ENCODE results near the gene BICDL1. TPM values are rescaled to one million over a fixed set of nuclear protein-coding genes. Genes with fewer than 3 reads are reported as not detected.

BICDL1 gene
- total RNA-seq, 1 donor from 2014 or later: 2.8 TPM

DNA sequence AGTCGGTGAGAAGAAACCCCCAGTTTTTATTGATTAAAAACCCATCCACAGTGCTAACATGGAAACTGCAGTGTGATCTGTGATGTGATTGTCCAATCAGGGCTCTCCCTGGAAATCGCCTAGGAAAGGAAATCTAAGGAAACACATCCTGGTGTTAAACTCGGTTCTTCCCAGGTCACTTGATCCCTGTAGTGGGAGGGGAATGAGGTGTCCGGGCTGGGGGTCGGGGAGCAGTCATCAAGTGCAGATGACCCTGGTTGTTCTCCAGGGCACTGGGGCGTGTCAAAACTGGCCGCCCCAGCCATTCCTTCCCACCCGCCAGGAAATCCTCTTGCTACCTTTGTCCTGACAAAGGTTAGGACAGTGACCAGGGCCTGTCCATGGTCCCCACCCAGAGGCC lies 106.7 kb downstream of the BICDL1 start:
- no peaks in the 10 kb centered on the region for H3K9me3 Mint-ChIP-seq (ENCODE audit: unreplicated experiment)
- H3K4me3 Mint-ChIP-seq (ENCODE audit: unreplicated experiment): no peak overlapping the region
- TF ChIP-seq, protein P1, sequence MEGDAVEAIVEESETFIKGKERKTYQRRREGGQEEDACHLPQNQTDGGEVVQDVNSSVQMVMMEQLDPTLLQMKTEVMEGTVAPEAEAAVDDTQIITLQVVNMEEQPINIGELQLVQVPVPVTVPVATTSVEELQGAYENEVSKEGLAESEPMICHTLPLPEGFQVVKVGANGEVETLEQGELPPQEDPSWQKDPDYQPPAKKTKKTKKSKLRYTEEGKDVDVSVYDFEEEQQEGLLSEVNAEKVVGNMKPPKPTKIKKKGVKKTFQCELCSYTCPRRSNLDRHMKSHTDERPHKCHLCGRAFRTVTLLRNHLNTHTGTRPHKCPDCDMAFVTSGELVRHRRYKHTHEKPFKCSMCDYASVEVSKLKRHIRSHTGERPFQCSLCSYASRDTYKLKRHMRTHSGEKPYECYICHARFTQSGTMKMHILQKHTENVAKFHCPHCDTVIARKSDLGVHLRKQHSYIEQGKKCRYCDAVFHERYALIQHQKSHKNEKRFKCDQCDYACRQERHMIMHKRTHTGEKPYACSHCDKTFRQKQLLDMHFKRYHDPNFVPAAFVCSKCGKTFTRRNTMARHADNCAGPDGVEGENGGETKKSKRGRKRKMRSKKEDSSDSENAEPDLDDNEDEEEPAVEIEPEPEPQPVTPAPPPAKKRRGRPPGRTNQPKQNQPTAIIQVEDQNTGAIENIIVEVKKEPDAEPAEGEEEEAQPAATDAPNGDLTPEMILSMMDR (IDR thresholded peaks at IDR 0.05; ENCODE audit: unreplicated experiment): no peak
- H3K36me3 Mint-ChIP-seq (ENCODE audit: low read depth, unreplicated experiment): peaks cover 9% of the 10 kb centered on the region
- H3K27me3 Mint-ChIP-seq (ENCODE audit: unreplicated experiment): peaks cover 13% of the 10 kb centered on the region
- DNase-seq (ENCODE audit: low spot score): no peak
- H3K27ac Mint-ChIP-seq (ENCODE audit: unreplicated experiment): no peak overlapping the region
- peaks cover 6% of the 10 kb centered on the region for H3K4me1 Mint-ChIP-seq (ENCODE audit: unreplicated experiment)

DNA sequence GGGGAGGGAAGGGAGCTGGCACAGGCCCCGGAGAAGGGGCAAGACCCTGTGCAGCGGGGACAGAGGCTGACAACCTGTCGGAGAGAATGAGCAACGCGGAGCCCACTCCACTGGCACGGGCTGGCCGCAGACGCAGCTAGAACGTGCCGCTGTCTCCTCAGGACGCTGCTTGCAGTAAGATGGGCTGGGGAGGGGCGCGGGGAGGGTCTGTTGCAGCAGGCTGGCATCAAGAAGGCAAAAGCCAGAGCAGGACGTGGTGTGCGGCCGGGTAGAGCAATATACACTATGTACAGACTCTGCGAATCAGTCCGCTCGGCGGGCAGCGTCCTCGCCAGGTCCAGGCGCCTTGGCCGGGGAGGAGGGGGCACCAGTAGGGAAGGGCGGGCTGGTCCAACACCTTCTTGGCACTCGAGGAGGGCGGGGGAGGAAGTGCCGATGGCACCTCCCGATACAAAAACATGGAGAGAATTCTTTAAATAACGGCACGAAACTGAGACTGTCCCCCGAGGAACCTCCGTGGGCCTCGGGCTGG lies 107.7 kb downstream of the BICDL1 start:
- H3K4me1 Mint-ChIP-seq (ENCODE audit: unreplicated experiment): peaks cover 6% of the 10 kb centered on the region
- H3K9me3 Mint-ChIP-seq (ENCODE audit: unreplicated experiment): no peaks in the 10 kb centered on the region
- no peak for DNase-seq (ENCODE audit: low spot score)
- H3K36me3 Mint-ChIP-seq (ENCODE audit: low read depth, unreplicated experiment): peaks cover 3% of the 10 kb centered on the region
- no peak overlapping the region for H3K4me3 Mint-ChIP-seq (ENCODE audit: unreplicated experiment)
- H3K27ac Mint-ChIP-seq (ENCODE audit: unreplicated experiment): no peak overlapping the region
- peaks cover 13% of the 10 kb centered on the region for H3K27me3 Mint-ChIP-seq (ENCODE audit: unreplicated experiment)
- TF ChIP-seq, protein P1 (IDR thresholded peaks at IDR 0.05; ENCODE audit: unreplicated experiment): no peak

DNA sequence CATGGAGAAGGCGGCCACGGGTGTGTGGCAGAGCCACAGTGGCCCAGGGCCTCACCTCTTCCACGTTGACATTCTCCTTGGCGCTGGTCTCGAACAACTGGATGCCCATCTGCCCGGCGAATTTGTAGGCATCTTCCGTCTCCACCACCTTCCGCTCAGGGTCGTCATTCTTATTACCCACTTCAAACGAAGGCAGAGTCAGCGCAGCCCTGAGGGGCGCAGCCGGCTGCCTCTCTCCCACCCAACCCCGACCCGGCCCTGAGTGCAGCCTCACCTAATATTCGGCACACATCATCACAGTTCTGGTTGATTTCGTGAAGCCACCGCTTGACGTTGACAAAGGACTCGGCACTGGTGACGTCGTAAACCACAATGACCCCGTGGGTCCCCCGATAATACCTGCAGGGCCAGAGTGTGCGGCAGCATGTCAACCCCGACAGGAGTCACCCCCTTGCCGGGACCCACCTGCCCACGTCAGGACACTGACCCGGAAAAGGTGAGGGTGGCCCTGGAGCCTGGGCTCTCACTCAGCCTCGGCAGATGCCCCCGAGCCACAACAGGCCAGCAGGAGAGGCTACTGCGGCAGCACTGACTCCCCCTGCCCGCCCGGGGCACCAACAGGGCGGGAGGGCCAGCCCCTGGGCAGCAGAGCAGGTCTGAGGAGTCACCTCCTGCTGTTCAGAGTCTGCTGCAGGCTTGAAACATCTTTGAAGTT lies 109.9 kb downstream of the BICDL1 start:
- no peak for DNase-seq (ENCODE audit: low spot score)
- H3K36me3 Mint-ChIP-seq (ENCODE audit: low read depth, unreplicated experiment): peaks cover 5% of the 10 kb centered on the region
- no peak overlapping the region for H3K27ac Mint-ChIP-seq (ENCODE audit: unreplicated experiment)
- peaks cover 7% of the 10 kb centered on the region for H3K27me3 Mint-ChIP-seq (ENCODE audit: unreplicated experiment)
- H3K9me3 Mint-ChIP-seq (ENCODE audit: unreplicated experiment): no peaks in the 10 kb centered on the region
- peaks cover 14% of the 10 kb centered on the region for H3K4me1 Mint-ChIP-seq (ENCODE audit: unreplicated experiment)
- no peak overlapping the region for H3K4me3 Mint-ChIP-seq (ENCODE audit: unreplicated experiment)
- TF ChIP-seq, protein P1 (IDR thresholded peaks at IDR 0.05; ENCODE audit: unreplicated experiment): no peak

DNA sequence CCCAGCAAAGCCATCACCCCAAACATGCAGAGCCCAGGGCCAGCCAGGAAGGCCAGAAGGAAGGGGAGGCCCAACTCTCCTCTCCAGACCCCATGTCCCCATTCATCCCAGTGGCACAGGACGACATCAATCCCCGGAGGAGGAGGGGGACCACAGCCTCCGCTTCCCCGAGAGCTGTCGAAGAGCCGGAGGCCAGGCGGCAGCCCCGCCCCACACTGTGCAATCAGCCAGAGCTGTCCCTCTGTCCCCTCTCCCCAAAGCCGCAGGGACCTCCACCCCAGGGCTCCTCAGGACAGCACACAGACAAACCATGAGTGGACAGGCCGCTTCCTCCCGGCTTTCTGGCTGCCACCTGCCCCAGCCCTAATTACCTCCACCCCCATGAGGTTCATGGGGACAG lies 110.7 kb downstream of the BICDL1 start:
- TF ChIP-seq, protein P1 (IDR thresholded peaks at IDR 0.05; ENCODE audit: unreplicated experiment): no peak
- Mint-ChIP-seq H3K4me1 (ENCODE audit: unreplicated experiment) (peaks cover 21% of the 10 kb centered on the region), H3K9me3 (ENCODE audit: unreplicated experiment) (no peaks in the 10 kb centered on the region), H3K36me3 (ENCODE audit: low read depth, unreplicated experiment) (peaks cover 7% of the 10 kb centered on the region), H3K27me3 (ENCODE audit: unreplicated experiment) (peaks cover 5% of the 10 kb centered on the region), H3K4me3 (ENCODE audit: unreplicated experiment) (no peak overlapping the region), H3K27ac (ENCODE audit: unreplicated experiment) (no peak overlapping the region)
- no peak for DNase-seq (ENCODE audit: low spot score)

DNA sequence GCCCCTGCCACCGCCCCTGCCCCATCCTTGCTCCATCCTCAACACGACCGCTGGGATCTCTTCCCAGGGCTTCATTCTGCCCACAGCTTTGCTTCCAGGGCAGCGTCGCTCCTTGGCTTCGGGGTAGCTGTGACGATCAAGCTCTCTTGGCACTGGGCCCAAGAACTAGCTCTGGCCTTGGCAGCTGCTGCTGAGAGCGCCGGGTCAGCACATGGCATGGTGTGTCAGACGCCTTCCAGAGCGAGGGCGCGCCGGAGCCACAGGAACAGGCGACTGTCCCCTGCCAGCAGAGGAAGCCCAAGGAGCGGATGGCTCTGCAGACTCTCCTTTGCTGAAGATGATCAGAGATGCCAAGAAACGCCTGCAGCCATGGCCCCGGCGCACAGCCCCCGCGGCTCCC lies 111.6 kb downstream of the BICDL1 start:
- Mint-ChIP-seq H3K27ac (ENCODE audit: unreplicated experiment) (no peak overlapping the region), H3K27me3 (ENCODE audit: unreplicated experiment) (peaks cover 4% of the 10 kb centered on the region), H3K4me3 (ENCODE audit: unreplicated experiment) (no peak overlapping the region), H3K36me3 (ENCODE audit: low read depth, unreplicated experiment) (peaks cover 12% of the 10 kb centered on the region), H3K9me3 (ENCODE audit: unreplicated experiment) (no peaks in the 10 kb centered on the region), H3K4me1 (ENCODE audit: unreplicated experiment) (peaks cover 26% of the 10 kb centered on the region)
- TF ChIP-seq, protein P1 (IDR thresholded peaks at IDR 0.05; ENCODE audit: unreplicated experiment): no peak
- DNase-seq (ENCODE audit: low spot score): no peak

Data from endothelial cell (in vitro differentiated cells).